Testis (tissue), 2 donors: ENCODE data around the gene MLKL.

Source experiments
- CTCF ChIP-seq, 3 experiments: fragments of 450-650 bp in 2 of 3; fragments of 200-600 bp in 1 of 3; sonication (generic) in 1 of 3; IDR thresholded peaks; one replicate each; pipeline ENCODE4 v1.5.1; 2016 to 2019; ENCODE audit warnings: antibody characterized with exemption in 3 of 3, mild to moderate bottlenecking in 2 of 3, moderate library complexity in 1 of 3
- POLR2A ChIP-seq: fragments of 450-650 bp; IDR thresholded peaks from one replicate; pipeline ENCODE4 v1.6.1; 2017; ENCODE audit warnings: antibody characterized with exemption, mild to moderate bottlenecking, moderate library complexity

- TF ChIP-seq CTCF (IDR thresholded peaks at IDR 0.05), result no peak
- no peak for TF ChIP-seq POLR2A
Measured at GRCh38 chr16:74718140-74718539, 17.5 kb upstream of the MLKL start.
